HepG2 (cell line): ENCODE results near the gene TMOD3. TPM values are rescaled to one million over a fixed set of nuclear protein-coding genes. Genes with fewer than 3 reads are reported as not detected.

Source experiments
- ATAC-seq: fragments of 200-7000 bp; cut with Tn5 transposase; 3 replicates; pipeline ENCODE4 v1.9.1; 2020; ENCODE audit warnings: mild to moderate bottlenecking, moderate library complexity
- BruUV-seq: library from RNA; stranded (reverse); fragments of 400-500 nt; replicated peaks from 2 replicates; lab custom pipeline; 2021; lab: Mats Ljungman, UMichigan
- CTCF ChIA-PET: fragments of 300-600 bp; formaldehyde crosslinking; extraction: SDS; loops from one replicate; lab custom pipeline; 2021; ENCODE audit warnings: low total read pairs, inconsistent platforms, low intra/inter-chr PET ratio; lab: Yijun Ruan, JAX
- POLR2A ChIA-PET: fragments of 350-600 bp; sonication (Branson Sonifier 250); formaldehyde crosslinking; loops from one replicate; lab custom pipeline; 2020; ENCODE audit warnings: antibody characterized with exemption, inconsistent platforms; lab: Yijun Ruan, JAX
- DNase-seq: peaks from one replicate; pipeline ENCODE4 v3.0.0-alpha.2; 2015; ENCODE audit warnings: low spot score
- FAIRE-seq: peaks from 3 replicates; lab custom pipeline; 2011; peaks lifted over from hg19 to GRCh38; lab: Jason Lieb, UNC
- H2AFZ ChIP-seq: one replicate; pipeline ENCODE4 v1.6.1; 2011; ENCODE audit warnings: low read length, inconsistent platforms
- H3K27ac ChIP-seq: fragments of 300-600 bp; 3 replicates; pipeline ENCODE4 v1.8.0; 2011; ENCODE audit warnings: mixed run types, mild to moderate bottlenecking, mixed read lengths, low read length, inconsistent platforms; ENCODE audit not compliant: insufficient read depth; ENCODE audit errors: extremely low read length
- H3K27me3 ChIP-seq, 2 experiments: fragments of 200-600 bp in 1 of 2; 2 replicates in 1 of 2; 3 replicates in 1 of 2; pipeline versions ENCODE4 v1.6.0 to v1.8.0; 2011; ENCODE audit warnings: low read length in 2 of 2, mild to moderate bottlenecking in 2 of 2, moderate library complexity in 2 of 2, inconsistent platforms in 1 of 2; ENCODE audit not compliant: insufficient read depth in 2 of 2, control insufficient read depth in 1 of 2
- H3K36me3 ChIP-seq, 2 experiments: fragments of 200-600 bp in 1 of 2; replicated peaks in 1 of 2; 2 replicates in 1 of 2; 3 replicates in 1 of 2; pipeline versions ENCODE4 v1.5.1 to v1.8.0; 2011; ENCODE audit warnings: low read length in 2 of 2, inconsistent platforms in 1 of 2; ENCODE audit not compliant: insufficient read depth in 2 of 2, control insufficient read depth in 1 of 2
- H3K4me1 ChIP-seq: 2 replicates; pipeline ENCODE4 v1.5.1; 2012; ENCODE audit warnings: low read length, inconsistent platforms; ENCODE audit not compliant: insufficient read depth
- H3K4me2 ChIP-seq: 2 replicates; pipeline ENCODE4 v1.6.0; 2011; ENCODE audit warnings: low read depth, low read length, inconsistent platforms
- H3K4me3 ChIP-seq, 3 experiments: fragments of 200-600 bp in 1 of 3; sonication (generic), shearing (Covaris generic) in 1 of 3; replicated peaks in 1 of 3; 2 replicates each; pipeline ENCODE4 v1.5.1; 2011 to 2016; ENCODE audit warnings: low read length in 3 of 3, inconsistent platforms in 2 of 3, low read depth in 2 of 3, mild to moderate bottlenecking in 2 of 3, control low read depth in 1 of 3, mixed read lengths in 1 of 3; ENCODE audit not compliant: insufficient read depth in 1 of 3
- H3K79me2 ChIP-seq: one replicate; pipeline ENCODE4 v1.6.1; 2011; ENCODE audit warnings: low read length, inconsistent platforms; ENCODE audit not compliant: insufficient read depth
- H3K9ac ChIP-seq: 2 replicates; pipeline ENCODE4 v1.6.0; 2011; ENCODE audit warnings: mild to moderate bottlenecking, low read depth, low read length, inconsistent platforms; ENCODE audit not compliant: insufficient read depth
- H3K9me3 ChIP-seq: 2 replicates; pipeline ENCODE4 v1.5.1; 2012; ENCODE audit warnings: mild to moderate bottlenecking, low read length
- H4K20me1 ChIP-seq: 2 replicates; pipeline ENCODE4 v1.6.0; 2011; ENCODE audit warnings: inconsistent platforms, mild to moderate bottlenecking, low read length, moderate library complexity; ENCODE audit not compliant: insufficient read depth
- CBX2 ChIP-seq, 2 experiments: fragments of 200-600 bp in 1 of 2; sonication (generic); formaldehyde crosslinking in 1 of 2; IDR thresholded peaks; 2 replicates each; pipeline versions ENCODE4 v1.7.0 to v1.8.1; 2018 to 2022; ENCODE audit warnings: low read depth in 2 of 2, low read length in 1 of 2, mild to moderate bottlenecking in 1 of 2, missing genetic modification reagents in 1 of 2
- CHD4 ChIP-seq: fragments of 200-600 bp; sonication (generic); IDR thresholded peaks from 2 replicates; pipeline ENCODE4 v1.7.0; 2017; ENCODE audit warnings: mild to moderate bottlenecking, low read length, borderline replicate concordance
- EP300 ChIP-seq, 3 experiments: sonication (generic) in 1 of 3; formaldehyde crosslinking in 1 of 3; IDR thresholded peaks; 2 replicates each; pipeline versions ENCODE4 v1.5.1 to v1.6.1; 2011 to 2020; ENCODE audit warnings: low read depth in 2 of 3, low read length in 2 of 3, borderline replicate concordance in 1 of 3, improper control_type of control experiment in 1 of 3, mild to moderate bottlenecking in 1 of 3, missing genetic modification reagents in 1 of 3, moderate library complexity in 1 of 3
- ESRRA ChIP-seq: sonication (generic); formaldehyde crosslinking; IDR thresholded peaks from 2 replicates; pipeline ENCODE4 v1.5.1; 2020; ENCODE audit warnings: mild to moderate bottlenecking, low read depth, missing genetic modification reagents
- GABPB1 ChIP-seq: IDR thresholded peaks from 2 replicates; pipeline ENCODE4 v1.6.1; 2016; ENCODE audit warnings: mild to moderate bottlenecking, missing genetic modification reagents, moderate library complexity, missing compliant biosample characterization
- MAF1 ChIP-seq: sonication (generic); formaldehyde crosslinking; IDR thresholded peaks from 2 replicates; pipeline ENCODE4 v1.5.0; 2020; ENCODE audit warnings: missing genetic modification reagents, borderline replicate concordance
- MXD3 ChIP-seq: IDR thresholded peaks from 2 replicates; pipeline ENCODE4 v1.6.1; 2016; ENCODE audit warnings: mild to moderate bottlenecking, missing biosample characterization, missing genetic modification reagents
- SALL1 ChIP-seq: sonication (generic); formaldehyde crosslinking; IDR thresholded peaks from 2 replicates; pipeline ENCODE4 v1.8.0; 2022; ENCODE audit warnings: mild to moderate bottlenecking, missing genetic modification reagents
- SKIL ChIP-seq: sonication (generic); formaldehyde crosslinking; IDR thresholded peaks from 2 replicates; pipeline ENCODE4 v1.8.0; 2022; ENCODE audit warnings: missing genetic modification reagents, mild to moderate bottlenecking, moderate library complexity, borderline replicate concordance
- SNAPC2 ChIP-seq: sonication (generic); formaldehyde crosslinking; IDR thresholded peaks from 2 replicates; pipeline ENCODE4 v1.8.1; 2022; ENCODE audit warnings: mild to moderate bottlenecking, missing genetic modification reagents
- TFAP4 ChIP-seq: sonication (generic); IDR thresholded peaks from 2 replicates; pipeline ENCODE4 v1.6.1; 2016; ENCODE audit warnings: low read depth, borderline replicate concordance
- USF2 ChIP-seq, 2 experiments: sonication (generic) in 1 of 2; formaldehyde crosslinking in 1 of 2; IDR thresholded peaks; 2 replicates each; pipeline versions ENCODE4 v1.5.1 to v1.6.1; 2011 to 2020; ENCODE audit warnings: borderline replicate concordance in 1 of 2, low read depth in 1 of 2, low read length in 1 of 2, mild to moderate bottlenecking in 1 of 2, missing genetic modification reagents in 1 of 2, moderate library complexity in 1 of 2
- ZBTB7B ChIP-seq: sonication (generic); formaldehyde crosslinking; IDR thresholded peaks from 2 replicates; pipeline ENCODE4 v1.4.0; 2020; ENCODE audit warnings: missing genetic modification reagents
- ZKSCAN8 ChIP-seq: IDR thresholded peaks from 2 replicates; pipeline ENCODE4 v1.6.1; 2016; ENCODE audit warnings: borderline replicate concordance, missing genetic modification reagents, missing compliant biosample characterization
- ZNF160 ChIP-seq: sonication (generic); formaldehyde crosslinking; IDR thresholded peaks from 2 replicates; pipeline ENCODE4 v1.8.0; 2022; ENCODE audit warnings: mild to moderate bottlenecking, inconsistent platforms, missing genetic modification reagents
- ZNF331 ChIP-seq: sonication (generic); formaldehyde crosslinking; IDR thresholded peaks from 2 replicates; pipeline ENCODE4 v1.4.0; 2020; ENCODE audit warnings: missing genetic modification reagents
- WGBS: methylation state at CpG from one replicate; pipeline ENCODE4 v1.1.6; 2017; ENCODE audit warnings: low lambda C conversion rate; 5-methylcytosine and 5-hydroxymethylcytosine counted together
- in situ Hi-C: cut with HindIII; loops from 2 replicates; pipeline ENCODE4 v1.10.0; 2017; ENCODE audit warnings: low pct_unique_long_range_greater_than_20kb; ENCODE audit not compliant: extremely low pct_ligation_motif_present
- intact Hi-C: fragments of 100-400 bp; cut with micrococcal nuclease; formaldehyde crosslinking; loops from one replicate; pipeline ENCODE4 v1.10.0; 2022; ENCODE audit not compliant: unreplicated experiment
- polyA plus RNA-seq, 8 experiments: library from polyadenylated mRNA; depleted of rRNA in 3 of 8; stranded (reverse) in 7 of 8; unstranded in 1 of 8; fragments of >200 nt; fragmentation: Illumina TruSeq in 4 of 8; extraction: Trizol in 4 of 8; gene quantifications; 2 replicates each; pipeline versions ENCODE4 v1.2.1 to v1.2.3, GENCODE V29; 2011 to 2016; ENCODE audit warnings: low read depth in 4 of 8, missing spikeins in 1 of 8, mixed read lengths in 1 of 8; ENCODE audit not compliant: insufficient read depth in 1 of 8
- total RNA-seq, 5 experiments: library from RNA; depleted of rRNA; stranded (reverse); fragments of >200 nt; fragmentation: Illumina TruSeq; extraction: Trizol; gene quantifications; 2 replicates each; pipeline ENCODE4 v1.2.3, GENCODE V29; 2016; ENCODE audit warnings: low read depth in 1 of 5

Gene TMOD3
- total and polyA plus RNA-seq, 2 of the 13 experiments (the other 11 are each of a cell fraction or from before 2014, with no cell fraction given): 5.1 to 23.2 TPM

GRCh38 chr15:51846066-51846462, 16.6 kb downstream of the TMOD3 start:
- Histone ChIP-seq H3K27me3 (no peaks in the 10 kb centered on the region), H3K79me2 (peaks cover 88% of the 10 kb centered on the region), H2AFZ (no peak overlapping the region), H3K36me3 (no peaks in the 10 kb centered on the region), H3K27ac (no peak overlapping the region), H3K4me3 (no peak overlapping the region), H3K9me3 (no peaks in the 10 kb centered on the region), H3K4me1 (peaks cover 41% of the 10 kb centered on the region), H3K9ac (no peak overlapping the region), H4K20me1 (no peaks in the 10 kb centered on the region; the same call in 1 of the 2 replicates), H3K4me2 (no peak overlapping the region)
- in situ Hi-C loops: no loop called here
- CTCF ChIA-PET: no interaction called here
- WGBS: 96% methylated on average over 3 of the region's 3 CpGs
- POLR2A ChIA-PET: interaction anchor here (1.2 kb wide), 1 partner anchor 17 kb away, joined by 3 read pairs; the partner anchor contains the start of gene TMOD3
- FAIRE-seq: no peak
- ATAC-seq: no peak
- intact Hi-C loops: no loop called here
- TF ChIP-seq ESRRA (no peak), USF2 (IDR thresholded peaks at IDR 0.05; ENCODE audit: low read depth, low read length) (no peak), USF2 (CRISPR knock-in tag; IDR thresholded peaks at IDR 0.05; ENCODE audit: borderline replicate concordance) (no peak), TFAP4 (no peak), SKIL (CRISPR knock-in tag) (no peak), ZNF160 (CRISPR knock-in tag) (no peak), ZNF331 (CRISPR knock-in tag) (no peak), MXD3 (no peak), MAF1 (CRISPR knock-in tag) (no peak), ZKSCAN8 (no peak), ZBTB7B (no peak), SALL1 (CRISPR knock-in tag) (no peak), EP300 (IDR thresholded peaks at IDR 0.05; ENCODE audit: low read depth in 2 of 2, low read length in 2 of 2) (no peak), EP300 (CRISPR knock-in tag; IDR thresholded peaks at IDR 0.05; ENCODE audit: borderline replicate concordance) (no peak), SNAPC2 (CRISPR knock-in tag) (no peak), GABPB1 (no peak), CBX2 (IDR thresholded peaks at IDR 0.05; ENCODE audit: low read depth, low read length) (no peak), CBX2 (CRISPR knock-in tag; IDR thresholded peaks at IDR 0.05; ENCODE audit: low read depth) (no peak), CHD4 (no peak)
- BruUV-seq: no TSS peak
- DNase-seq: no peak
